Measurements from ENCODE around the gene NR1D1. TPM values are rescaled to one million over a fixed set of nuclear protein-coding genes. Genes with fewer than 3 reads are reported as not detected.

The NR1D1 gene
- total and polyA plus RNA-seq, 2 of the 13 experiments (the other 11 are each of a cell fraction or from before 2014, with no cell fraction given) = 2.1 to 2.7 TPM

DNA sequence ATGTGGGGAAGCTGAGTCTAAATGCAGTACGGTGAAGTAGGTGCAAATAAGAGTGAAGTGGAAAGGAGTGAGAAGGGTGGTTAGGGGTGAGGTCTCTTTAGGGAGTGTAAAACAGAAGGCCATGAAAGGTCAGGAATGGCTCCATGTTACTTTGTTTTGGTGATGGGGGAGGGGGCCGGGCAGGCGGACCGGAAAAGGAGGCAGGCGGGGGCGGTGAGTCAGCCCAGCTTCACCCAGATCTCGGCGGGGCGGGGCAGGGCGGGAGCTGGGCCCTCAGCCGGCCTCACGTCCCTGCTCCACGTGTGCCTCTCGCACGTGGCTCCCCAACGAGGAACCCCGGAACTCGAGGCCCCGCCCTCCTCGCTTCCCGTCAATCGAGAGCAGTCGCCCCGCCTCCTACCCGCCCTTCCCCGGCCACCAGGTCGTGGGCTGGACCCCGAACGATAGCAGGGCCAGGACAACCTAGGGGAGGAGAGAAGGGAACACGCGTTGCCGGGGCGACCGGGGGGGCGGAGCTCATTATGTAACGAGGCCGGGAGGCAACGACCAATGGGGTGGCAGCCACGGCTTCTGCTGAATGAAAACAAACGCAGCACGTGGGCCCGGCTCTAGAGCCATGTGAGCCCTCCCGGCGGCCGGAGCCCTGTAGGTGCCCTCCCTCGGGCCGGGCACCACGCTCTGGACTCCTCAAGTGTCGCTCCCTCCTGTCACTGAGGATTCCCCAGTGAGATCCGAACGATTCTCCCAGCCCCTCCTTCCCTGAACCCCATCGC, 1.4 kb downstream of the NR1D1 start (continued):
- TF ChIP-seq, protein P1, sequence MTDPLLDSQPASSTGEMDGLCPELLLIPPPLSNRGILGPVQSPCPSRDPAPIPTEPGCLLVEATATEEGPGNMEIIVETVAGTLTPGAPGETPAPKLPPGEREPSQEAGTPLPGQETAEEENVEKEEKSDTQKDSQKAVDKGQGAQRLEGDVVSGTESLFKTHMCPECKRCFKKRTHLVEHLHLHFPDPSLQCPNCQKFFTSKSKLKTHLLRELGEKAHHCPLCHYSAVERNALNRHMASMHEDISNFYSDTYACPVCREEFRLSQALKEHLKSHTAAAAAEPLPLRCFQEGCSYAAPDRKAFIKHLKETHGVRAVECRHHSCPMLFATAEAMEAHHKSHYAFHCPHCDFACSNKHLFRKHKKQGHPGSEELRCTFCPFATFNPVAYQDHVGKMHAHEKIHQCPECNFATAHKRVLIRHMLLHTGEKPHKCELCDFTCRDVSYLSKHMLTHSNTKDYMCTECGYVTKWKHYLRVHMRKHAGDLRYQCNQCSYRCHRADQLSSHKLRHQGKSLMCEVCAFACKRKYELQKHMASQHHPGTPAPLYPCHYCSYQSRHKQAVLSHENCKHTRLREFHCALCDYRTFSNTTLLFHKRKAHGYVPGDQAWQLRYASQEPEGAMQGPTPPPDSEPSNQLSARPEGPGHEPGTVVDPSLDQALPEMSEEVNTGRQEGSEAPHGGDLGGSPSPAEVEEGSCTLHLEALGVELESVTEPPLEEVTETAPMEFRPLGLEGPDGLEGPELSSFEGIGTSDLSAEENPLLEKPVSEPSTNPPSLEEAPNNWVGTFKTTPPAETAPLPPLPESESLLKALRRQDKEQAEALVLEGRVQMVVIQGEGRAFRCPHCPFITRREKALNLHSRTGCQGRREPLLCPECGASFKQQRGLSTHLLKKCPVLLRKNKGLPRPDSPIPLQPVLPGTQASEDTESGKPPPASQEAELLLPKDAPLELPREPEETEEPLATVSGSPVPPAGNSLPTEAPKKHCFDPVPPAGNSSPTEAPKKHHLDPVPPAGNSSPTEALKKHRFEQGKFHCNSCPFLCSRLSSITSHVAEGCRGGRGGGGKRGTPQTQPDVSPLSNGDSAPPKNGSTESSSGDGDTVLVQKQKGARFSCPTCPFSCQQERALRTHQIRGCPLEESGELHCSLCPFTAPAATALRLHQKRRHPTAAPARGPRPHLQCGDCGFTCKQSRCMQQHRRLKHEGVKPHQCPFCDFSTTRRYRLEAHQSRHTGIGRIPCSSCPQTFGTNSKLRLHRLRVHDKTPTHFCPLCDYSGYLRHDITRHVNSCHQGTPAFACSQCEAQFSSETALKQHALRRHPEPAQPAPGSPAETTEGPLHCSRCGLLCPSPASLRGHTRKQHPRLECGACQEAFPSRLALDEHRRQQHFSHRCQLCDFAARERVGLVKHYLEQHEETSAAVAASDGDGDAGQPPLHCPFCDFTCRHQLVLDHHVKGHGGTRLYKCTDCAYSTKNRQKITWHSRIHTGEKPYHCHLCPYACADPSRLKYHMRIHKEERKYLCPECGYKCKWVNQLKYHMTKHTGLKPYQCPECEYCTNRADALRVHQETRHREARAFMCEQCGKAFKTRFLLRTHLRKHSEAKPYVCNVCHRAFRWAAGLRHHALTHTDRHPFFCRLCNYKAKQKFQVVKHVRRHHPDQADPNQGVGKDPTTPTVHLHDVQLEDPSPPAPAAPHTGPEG (CRISPR knock-in tag; IDR thresholded peaks at IDR 0.05) = peak; percentile 62; the same call in 1 of the 2 replicates
- TF ChIP-seq KDM3A (CRISPR knock-in tag; IDR thresholded peaks at IDR 0.05; ENCODE audit: low read depth) = no peak; the same call in 1 of the 2 replicates
- no peak for TF ChIP-seq EZH2 (conservative IDR thresholded peaks at IDR 0.05; ENCODE audit: low read depth, low read length)
- TF ChIP-seq ZNF460 (CRISPR knock-in tag; IDR thresholded peaks at IDR 0.05; ENCODE audit: borderline replicate concordance) = peak; percentile 59; the same call in 1 of the 2 replicates
- TF ChIP-seq HMGA1 (CRISPR knock-in tag; conservative IDR thresholded peaks at IDR 0.05) = no peak
- TF ChIP-seq, protein P2, sequence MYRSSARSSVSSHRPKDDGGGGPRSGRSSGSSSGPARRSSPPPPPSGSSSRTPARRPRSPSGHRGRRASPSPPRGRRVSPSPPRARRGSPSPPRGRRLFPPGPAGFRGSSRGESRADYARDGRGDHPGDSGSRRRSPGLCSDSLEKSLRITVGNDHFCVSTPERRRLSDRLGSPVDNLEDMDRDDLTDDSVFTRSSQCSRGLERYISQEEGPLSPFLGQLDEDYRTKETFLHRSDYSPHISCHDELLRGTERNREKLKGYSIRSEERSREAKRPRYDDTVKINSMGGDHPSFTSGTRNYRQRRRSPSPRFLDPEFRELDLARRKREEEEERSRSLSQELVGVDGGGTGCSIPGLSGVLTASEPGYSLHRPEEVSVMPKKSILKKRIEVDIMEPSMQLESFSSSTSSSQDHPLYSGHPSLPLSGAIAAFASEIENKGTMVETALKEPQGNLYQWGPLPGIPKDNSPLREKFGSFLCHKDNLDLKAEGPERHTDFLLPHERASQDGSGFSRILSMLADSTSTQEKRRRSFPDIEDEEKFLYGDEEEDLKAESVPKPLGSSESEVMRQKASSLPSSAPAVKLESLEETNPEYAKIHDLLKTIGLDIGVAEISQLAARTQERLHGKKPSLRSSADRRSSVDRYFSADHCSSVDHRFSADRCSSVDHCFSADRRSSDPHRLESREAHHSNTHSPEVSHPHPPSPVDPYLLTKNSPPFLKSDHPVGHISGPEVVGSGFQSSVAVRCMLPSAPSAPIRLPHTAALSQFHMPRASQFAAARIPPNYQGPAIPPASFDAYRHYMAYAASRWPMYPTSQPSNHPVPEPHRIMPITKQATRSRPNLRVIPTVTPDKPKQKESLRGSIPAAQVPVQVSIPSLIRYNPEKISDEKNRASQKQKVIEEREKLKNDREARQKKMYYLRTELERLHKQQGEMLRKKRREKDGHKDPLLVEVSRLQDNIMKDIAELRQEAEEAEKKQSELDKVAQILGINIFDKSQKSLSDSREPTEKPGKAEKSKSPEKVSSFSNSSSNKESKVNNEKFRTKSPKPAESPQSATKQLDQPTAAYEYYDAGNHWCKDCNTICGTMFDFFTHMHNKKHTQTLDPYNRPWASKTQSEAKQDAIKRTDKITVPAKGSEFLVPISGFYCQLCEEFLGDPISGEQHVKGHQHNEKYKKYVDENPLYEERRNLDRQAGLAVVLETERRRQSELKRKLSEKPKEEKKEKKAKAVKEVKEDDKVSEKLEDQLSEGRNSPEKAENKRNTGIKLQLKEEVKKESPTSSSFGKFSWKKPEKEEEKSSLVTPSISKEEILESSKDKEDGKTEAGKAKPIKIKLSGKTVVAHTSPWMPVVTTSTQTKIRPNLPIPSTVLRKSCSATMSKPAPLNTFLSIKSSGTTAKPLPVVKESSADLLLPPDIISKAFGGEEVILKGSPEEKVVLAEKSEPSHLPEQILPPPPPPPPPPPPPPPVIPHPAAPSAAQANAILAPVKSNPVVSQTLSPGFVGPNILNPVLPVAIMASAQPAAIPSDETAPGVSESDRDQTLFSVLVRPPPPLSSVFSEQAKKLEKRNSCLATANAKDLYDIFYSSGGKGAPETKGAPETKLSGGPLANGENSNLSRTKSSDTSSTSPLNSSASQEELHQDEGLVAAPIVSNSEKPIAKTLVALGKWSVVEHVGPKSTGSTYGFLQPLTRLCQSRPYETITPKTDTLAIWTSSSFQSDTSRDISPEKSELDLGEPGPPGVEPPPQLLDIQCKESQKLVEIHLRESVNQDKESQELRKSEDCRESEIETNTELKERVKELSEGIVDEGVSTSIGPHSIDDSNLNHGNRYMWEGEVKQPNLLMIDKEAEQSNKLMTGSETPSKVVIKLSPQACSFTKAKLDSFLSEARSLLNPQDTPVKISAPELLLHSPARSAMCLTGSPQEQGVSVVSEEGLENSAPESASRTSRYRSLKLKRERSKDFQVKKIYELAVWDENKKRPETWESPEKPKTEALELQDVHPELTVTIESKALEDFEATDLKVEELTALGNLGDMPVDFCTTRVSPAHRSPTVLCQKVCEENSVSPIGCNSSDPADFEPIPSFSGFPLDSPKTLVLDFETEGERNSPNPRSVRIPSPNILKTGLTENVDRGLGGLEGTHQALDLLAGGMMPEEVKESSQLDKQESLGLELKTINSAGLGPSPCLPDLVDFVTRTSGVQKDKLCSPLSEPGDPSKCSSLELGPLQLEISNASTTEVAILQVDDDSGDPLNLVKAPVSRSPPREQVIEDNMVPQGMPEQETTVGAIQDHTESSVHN (CRISPR knock-in tag; IDR thresholded peaks at IDR 0.05) = peak; percentile 97
- peak; percentile 66; the same call in 1 of the 2 replicates for TF ChIP-seq ZNF225 (CRISPR knock-in tag; IDR thresholded peaks at IDR 0.05)
- TF ChIP-seq CHD4 (IDR thresholded peaks at IDR 0.05; ENCODE audit: borderline replicate concordance, low read length) = no peak
- TF ChIP-seq TBX3 (IDR thresholded peaks at IDR 0.05; ENCODE audit: borderline replicate concordance) = no peak; the same call in 1 of the 2 replicates
- TF ChIP-seq SALL1 (CRISPR knock-in tag; IDR thresholded peaks at IDR 0.05) = peak; percentile 98
- peak; percentile 55; the same call in 1 of the 2 replicates for TF ChIP-seq PHF8 (CRISPR knock-in tag; IDR thresholded peaks at IDR 0.05)
- TF ChIP-seq, protein P3, sequence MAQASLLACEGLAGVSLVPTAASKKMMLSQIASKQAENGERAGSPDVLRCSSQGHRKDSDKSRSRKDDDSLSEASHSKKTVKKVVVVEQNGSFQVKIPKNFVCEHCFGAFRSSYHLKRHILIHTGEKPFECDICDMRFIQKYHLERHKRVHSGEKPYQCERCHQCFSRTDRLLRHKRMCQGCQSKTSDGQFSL (CRISPR knock-in tag; IDR thresholded peaks at IDR 0.05) = 0 out of 2 replicates have a peak, but pooled peaks have one; percentile 37
- TF ChIP-seq KLF13 (CRISPR knock-in tag; IDR thresholded peaks at IDR 0.05) = no peak
